ENCODE measurements around the gene ACTR1B. TPM values are rescaled to one million over a fixed set of nuclear protein-coding genes. Genes with fewer than 3 reads are reported as not detected.

Gene ACTR1B
- total and polyA plus RNA-seq, 2 experiments from 2014 or later, result 27.2 to 42.5 TPM

DNA sequence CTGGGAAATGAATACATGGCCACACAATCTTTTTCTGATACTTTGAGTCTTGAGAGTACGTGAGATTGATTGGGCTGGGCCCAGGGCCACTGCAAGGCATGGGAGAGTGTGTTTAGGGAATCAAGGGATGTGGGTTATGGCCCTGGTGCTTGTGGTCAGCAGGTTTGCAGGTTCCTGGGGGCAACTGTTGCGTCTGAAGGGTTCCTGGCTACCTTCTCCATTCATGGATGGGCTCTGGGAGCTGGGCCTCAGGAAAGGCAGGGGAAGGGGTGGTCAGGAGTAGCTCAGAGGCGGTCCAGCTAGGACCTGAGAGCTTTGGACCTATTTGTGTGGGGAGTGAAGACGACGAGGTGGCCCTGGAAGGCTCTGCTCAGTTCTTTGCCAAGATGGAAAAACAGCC lies 41.1 kb upstream of the ACTR1B start (continued):
- TF ChIP-seq, protein P1, sequence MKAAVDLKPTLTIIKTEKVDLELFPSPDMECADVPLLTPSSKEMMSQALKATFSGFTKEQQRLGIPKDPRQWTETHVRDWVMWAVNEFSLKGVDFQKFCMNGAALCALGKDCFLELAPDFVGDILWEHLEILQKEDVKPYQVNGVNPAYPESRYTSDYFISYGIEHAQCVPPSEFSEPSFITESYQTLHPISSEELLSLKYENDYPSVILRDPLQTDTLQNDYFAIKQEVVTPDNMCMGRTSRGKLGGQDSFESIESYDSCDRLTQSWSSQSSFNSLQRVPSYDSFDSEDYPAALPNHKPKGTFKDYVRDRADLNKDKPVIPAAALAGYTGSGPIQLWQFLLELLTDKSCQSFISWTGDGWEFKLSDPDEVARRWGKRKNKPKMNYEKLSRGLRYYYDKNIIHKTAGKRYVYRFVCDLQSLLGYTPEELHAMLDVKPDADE (IDR thresholded peaks at IDR 0.05), result no peak
- TF ChIP-seq CREB1 (CRISPR knock-in tag; IDR thresholded peaks at IDR 0.05; ENCODE audit: low read depth) (no peak), STAT1 (IDR thresholded peaks at IDR 0.05; ENCODE audit: unreplicated experiment) (no peak), POLR2AphosphoS5 (IDR thresholded peaks at IDR 0.05; ENCODE audit: low read depth) (no peak)

DNA sequence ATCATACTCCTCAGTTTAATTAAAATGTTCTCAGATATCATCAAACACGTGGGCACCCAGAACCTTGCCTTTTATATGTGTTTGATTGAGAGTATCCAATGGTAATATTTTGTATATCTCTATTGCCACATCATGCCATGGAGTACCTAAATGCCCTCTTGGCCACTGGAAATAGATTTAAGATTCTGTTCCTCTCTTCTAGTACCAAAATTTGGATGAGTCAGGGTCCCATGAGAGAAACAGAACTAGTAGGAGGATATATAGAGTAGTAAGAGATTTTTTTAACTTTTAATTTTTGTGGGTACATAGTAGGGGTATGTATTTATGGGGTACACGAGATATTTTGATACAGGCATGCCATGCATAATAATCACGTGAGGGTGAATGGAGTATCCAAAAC lies 39.9 kb upstream of the ACTR1B start:
- H2AFZ ChIP-seq, result no peak overlapping the region
- no peak for TF ChIP-seq STAT1 (IDR thresholded peaks at IDR 0.05; ENCODE audit: unreplicated experiment)
- no peak for TF ChIP-seq EZH2 (IDR thresholded peaks at IDR 0.05; ENCODE audit: low read depth, unreplicated experiment)
- no peak for TF ChIP-seq JUNB (IDR thresholded peaks at IDR 0.05; ENCODE audit: unreplicated experiment)
- TF ChIP-seq POLR2AphosphoS5 (IDR thresholded peaks at IDR 0.05; ENCODE audit: low read depth), result no peak
- TF ChIP-seq NANOG (IDR thresholded peaks at IDR 0.05; ENCODE audit: borderline replicate concordance), result no peak
- no peak for TF ChIP-seq CREB1 (CRISPR knock-in tag; IDR thresholded peaks at IDR 0.05; ENCODE audit: low read depth)
- TF ChIP-seq ZNF114 (CRISPR knock-in tag; IDR thresholded peaks at IDR 0.05), result no peak
- TF ChIP-seq ZNF331 (CRISPR knock-in tag; IDR thresholded peaks at IDR 0.05; ENCODE audit: low read depth), result no peak
- TF ChIP-seq, protein P2, sequence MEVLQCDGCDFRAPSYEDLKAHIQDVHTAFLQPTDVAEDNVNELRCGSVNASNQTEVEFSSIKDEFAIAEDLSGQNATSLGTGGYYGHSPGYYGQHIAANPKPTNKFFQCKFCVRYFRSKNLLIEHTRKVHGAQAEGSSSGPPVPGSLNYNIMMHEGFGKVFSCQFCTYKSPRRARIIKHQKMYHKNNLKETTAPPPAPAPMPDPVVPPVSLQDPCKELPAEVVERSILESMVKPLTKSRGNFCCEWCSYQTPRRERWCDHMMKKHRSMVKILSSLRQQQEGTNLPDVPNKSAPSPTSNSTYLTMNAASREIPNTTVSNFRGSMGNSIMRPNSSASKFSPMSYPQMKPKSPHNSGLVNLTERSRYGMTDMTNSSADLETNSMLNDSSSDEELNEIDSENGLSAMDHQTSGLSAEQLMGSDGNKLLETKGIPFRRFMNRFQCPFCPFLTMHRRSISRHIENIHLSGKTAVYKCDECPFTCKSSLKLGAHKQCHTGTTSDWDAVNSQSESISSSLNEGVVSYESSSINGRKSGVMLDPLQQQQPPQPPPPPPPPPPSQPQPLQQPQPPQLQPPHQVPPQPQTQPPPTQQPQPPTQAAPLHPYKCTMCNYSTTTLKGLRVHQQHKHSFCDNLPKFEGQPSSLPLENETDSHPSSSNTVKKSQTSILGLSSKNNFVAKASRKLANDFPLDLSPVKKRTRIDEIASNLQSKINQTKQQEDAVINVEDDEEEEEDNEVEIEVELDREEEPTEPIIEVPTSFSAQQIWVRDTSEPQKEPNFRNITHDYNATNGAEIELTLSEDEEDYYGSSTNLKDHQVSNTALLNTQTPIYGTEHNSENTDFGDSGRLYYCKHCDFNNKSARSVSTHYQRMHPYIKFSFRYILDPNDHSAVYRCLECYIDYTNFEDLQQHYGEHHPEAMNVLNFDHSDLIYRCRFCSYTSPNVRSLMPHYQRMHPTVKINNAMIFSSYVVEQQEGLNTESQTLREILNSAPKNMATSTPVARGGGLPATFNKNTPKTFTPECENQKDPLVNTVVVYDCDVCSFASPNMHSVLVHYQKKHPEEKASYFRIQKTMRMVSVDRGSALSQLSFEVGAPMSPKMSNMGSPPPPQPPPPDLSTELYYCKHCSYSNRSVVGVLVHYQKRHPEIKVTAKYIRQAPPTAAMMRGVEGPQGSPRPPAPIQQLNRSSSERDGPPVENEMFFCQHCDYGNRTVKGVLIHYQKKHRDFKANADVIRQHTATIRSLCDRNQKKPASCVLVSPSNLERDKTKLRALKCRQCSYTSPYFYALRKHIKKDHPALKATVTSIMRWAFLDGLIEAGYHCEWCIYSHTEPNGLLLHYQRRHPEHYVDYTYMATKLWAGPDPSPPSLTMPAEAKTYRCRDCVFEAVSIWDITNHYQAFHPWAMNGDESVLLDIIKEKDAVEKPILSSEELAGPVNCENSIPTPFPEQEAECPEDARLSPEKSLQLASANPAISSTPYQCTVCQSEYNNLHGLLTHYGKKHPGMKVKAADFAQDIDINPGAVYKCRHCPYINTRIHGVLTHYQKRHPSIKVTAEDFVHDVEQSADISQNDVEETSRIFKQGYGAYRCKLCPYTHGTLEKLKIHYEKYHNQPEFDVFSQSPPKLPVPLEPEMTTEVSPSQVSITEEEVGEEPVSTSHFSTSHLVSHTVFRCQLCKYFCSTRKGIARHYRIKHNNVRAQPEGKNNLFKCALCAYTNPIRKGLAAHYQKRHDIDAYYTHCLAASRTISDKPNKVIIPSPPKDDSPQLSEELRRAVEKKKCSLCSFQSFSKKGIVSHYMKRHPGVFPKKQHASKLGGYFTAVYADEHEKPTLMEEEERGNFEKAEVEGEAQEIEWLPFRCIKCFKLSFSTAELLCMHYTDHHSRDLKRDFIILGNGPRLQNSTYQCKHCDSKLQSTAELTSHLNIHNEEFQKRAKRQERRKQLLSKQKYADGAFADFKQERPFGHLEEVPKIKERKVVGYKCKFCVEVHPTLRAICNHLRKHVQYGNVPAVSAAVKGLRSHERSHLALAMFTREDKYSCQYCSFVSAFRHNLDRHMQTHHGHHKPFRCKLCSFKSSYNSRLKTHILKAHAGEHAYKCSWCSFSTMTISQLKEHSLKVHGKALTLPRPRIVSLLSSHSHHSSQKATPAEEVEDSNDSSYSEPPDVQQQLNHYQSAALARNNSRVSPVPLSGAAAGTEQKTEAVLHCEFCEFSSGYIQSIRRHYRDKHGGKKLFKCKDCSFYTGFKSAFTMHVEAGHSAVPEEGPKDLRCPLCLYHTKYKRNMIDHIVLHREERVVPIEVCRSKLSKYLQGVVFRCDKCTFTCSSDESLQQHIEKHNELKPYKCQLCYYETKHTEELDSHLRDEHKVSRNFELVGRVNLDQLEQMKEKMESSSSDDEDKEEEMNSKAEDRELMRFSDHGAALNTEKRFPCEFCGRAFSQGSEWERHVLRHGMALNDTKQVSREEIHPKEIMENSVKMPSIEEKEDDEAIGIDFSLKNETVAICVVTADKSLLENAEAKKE (CRISPR knock-in tag; IDR thresholded peaks at IDR 0.05), result no peak
- H3K4me3 ChIP-seq, result no peak overlapping the region
- Mint-ChIP-seq H3K9me3 (no peaks in the 10 kb centered on the region), H3K36me3 (ENCODE audit: low read depth) (no peaks in the 10 kb centered on the region), H3K4me1 (peaks cover 8% of the 10 kb centered on the region), H3K27ac (no peak overlapping the region), H3K4me3 (no peak overlapping the region), H3K27me3 (ENCODE audit: insufficient read depth, low read depth, poor library complexity) (peaks cover 7% of the 10 kb centered on the region)
- no peak overlapping the region for H3K27ac ChIP-seq (ENCODE audit: low read depth)
- H3K4me2 ChIP-seq, result no peak overlapping the region
- DNase-seq (ENCODE audit: low spot score) (no peak), ATAC-seq (no peak)
- H3K27me3 ChIP-seq (ENCODE audit: insufficient read depth), result no peaks in the 10 kb centered on the region
- H3K9me2 ChIP-seq (ENCODE audit: insufficient read depth), result no peaks in the 10 kb centered on the region
- H3K4me1 ChIP-seq (ENCODE audit: insufficient read depth), result 0 out of 2 replicates have a peak, but pooled peaks cover 3% of the 10 kb centered on the region
- H3K36me3 ChIP-seq (ENCODE audit: insufficient read depth), result no peaks in the 10 kb centered on the region
- no peaks in the 10 kb centered on the region for H3F3A ChIP-seq (replicated peaks; ENCODE audit: low read depth)
- no peaks in the 10 kb centered on the region for H4K20me1 ChIP-seq (replicated peaks; ENCODE audit: insufficient read depth)
- H3K79me2 ChIP-seq (replicated peaks; ENCODE audit: insufficient read depth), result no peaks in the 10 kb centered on the region

All from GM23338 (cell line).